Naive thymus-derived CD4-positive, alpha-beta T cell (primary cell): ENCODE results near the gene TAAR8. TPM values are rescaled to one million over a fixed set of nuclear protein-coding genes. Genes with fewer than 3 reads are reported as not detected.

Experiments used
- ATAC-seq: fragments of 150-1000 bp; cut with Tn5 transposase; 2 replicates; pipeline ENCODE4 v1.10.0; 2021; ENCODE audit warnings: mild to moderate bottlenecking, moderate library complexity
- CTCF ChIA-PET: fragments of 350-600 bp; sonication (Branson Sonifier 250); formaldehyde crosslinking; loops from one replicate; lab custom pipeline; 2021; ENCODE audit warnings: antibody characterized with exemption; lab: Charles Lee
- POLR2A ChIA-PET: fragments of 350-600 bp; sonication (Branson Sonifier 250); formaldehyde crosslinking; loops from one replicate; lab custom pipeline; 2021; ENCODE audit warnings: antibody characterized with exemption, inconsistent platforms; lab: Charles Lee
- DNase-seq, 9 donors: peaks; one replicate each; pipeline versions ENCODE4 v3.0.0 to v3.0.0-alpha.2; 2020 to 2022; ENCODE audit warnings: mixed read lengths in 1 of 9
- H3K27ac ChIP-seq: one replicate; pipeline ENCODE4 v1.7.0; 2013; ENCODE audit warnings: mild to moderate bottlenecking, low read depth, low read length, moderate library complexity
- H3K27me3 ChIP-seq, 2 donors: one replicate each; pipeline ENCODE4 v1.7.0; 2013; ENCODE audit warnings: low read length in 2 of 2, mild to moderate bottlenecking in 2 of 2, moderate library complexity in 2 of 2; ENCODE audit not compliant: control insufficient read depth in 2 of 2, insufficient read depth in 2 of 2
- H3K36me3 ChIP-seq, 3 experiments: 1 replicate in 2 of 3; 2 replicates in 1 of 3; pipeline ENCODE4 v1.7.0; 2013; ENCODE audit warnings: low read length in 3 of 3, mild to moderate bottlenecking in 3 of 3, moderate library complexity in 1 of 3; ENCODE audit not compliant: insufficient read depth in 3 of 3, control insufficient read depth in 2 of 3
- H3K4me1 ChIP-seq, 2 donors: one replicate each; pipeline ENCODE4 v1.7.0; 2013; ENCODE audit warnings: low read length in 2 of 2, mild to moderate bottlenecking in 2 of 2, moderate library complexity in 1 of 2; ENCODE audit not compliant: control insufficient read depth in 2 of 2, insufficient read depth in 2 of 2
- H3K4me3 ChIP-seq: 2 replicates; pipeline ENCODE4 v1.7.0; 2013; ENCODE audit warnings: mild to moderate bottlenecking, low read length
- H3K9me3 ChIP-seq, 3 experiments: 1 replicate in 2 of 3; 2 replicates in 1 of 3; pipeline ENCODE4 v1.7.0; 2013; ENCODE audit warnings: low read length in 3 of 3; ENCODE audit not compliant: control insufficient read depth in 2 of 3
- H3K27ac Mint-ChIP-seq, 9 donors: one replicate each; pipeline ENCODE4 v1.8.0; 2020 to 2022; ENCODE audit warnings: mixed read lengths in 9 of 9, mild to moderate bottlenecking in 8 of 9, moderate library complexity in 5 of 9, inconsistent platforms in 2 of 9
- H3K27me3 Mint-ChIP-seq, 5 donors: one replicate each; pipeline ENCODE4 v1.8.0; 2021 to 2022; ENCODE audit warnings: mixed read lengths in 5 of 5, mild to moderate bottlenecking in 1 of 5
- H3K36me3 Mint-ChIP-seq, 5 donors: one replicate each; pipeline ENCODE4 v1.8.0; 2020 to 2022; ENCODE audit warnings: mixed read lengths in 5 of 5, mild to moderate bottlenecking in 3 of 5, inconsistent platforms in 1 of 5
- H3K4me1 Mint-ChIP-seq, 7 donors: one replicate each; pipeline ENCODE4 v1.8.0; 2020 to 2022; ENCODE audit warnings: mixed read lengths in 7 of 7, mild to moderate bottlenecking in 3 of 7, inconsistent platforms in 1 of 7
- H3K4me3 Mint-ChIP-seq, 10 donors: one replicate each; pipeline ENCODE4 v1.8.0; 2020 to 2022; ENCODE audit warnings: mild to moderate bottlenecking in 10 of 10, mixed read lengths in 10 of 10, moderate library complexity in 6 of 10, inconsistent platforms in 2 of 10
- H3K9me3 Mint-ChIP-seq, 11 donors: one replicate each; pipeline ENCODE4 v1.8.0; 2020 to 2022; ENCODE audit warnings: mixed read lengths in 11 of 11, mild to moderate bottlenecking in 4 of 11, inconsistent platforms in 1 of 11, moderate library complexity in 1 of 11
- intact Hi-C, 2 donors: fragments of 100-400 bp; cut with micrococcal nuclease; formaldehyde crosslinking; loops; one replicate each; pipeline ENCODE4 v1.15.1; 2023
- polyA plus RNA-seq, 2 donors: library from polyadenylated mRNA; unstranded; fragments of 300-500 nt; fragmentation: Illumina TruSeq; gene quantifications; one replicate each; pipeline ENCODE4 v1.2.3, GENCODE V29; 2021
- total RNA-seq, 6 experiments: library from RNA in 5 of 6; stranded (reverse) in 5 of 6; gene quantifications; 1 replicate in 5 of 6; 2 replicates in 1 of 6; pipeline ENCODE4 v1.2.3 and lab custom pipeline; 2021 to 2026

The TAAR8 gene
- total and polyA plus RNA-seq, 7 experiments from 2014 or later: not detected

GRCh38 chr6:132520953-132521352 lies 31.5 kb upstream of the TAAR8 start:
- peaks cover 15 to 76% (median 29%) of the 10 kb centered on the region in 5 donors for H3K27me3 Mint-ChIP-seq
- H3K4me1 Mint-ChIP-seq: no peaks in the 10 kb centered on the region
- H3K27me3 ChIP-seq: peaks cover 0 to 5% of the 10 kb centered on the region in 2 donors
- no peaks in the 10 kb centered on the region for H3K4me1 ChIP-seq
- no peaks in the 10 kb centered on the region for H3K9me3 ChIP-seq
- H3K9me3 Mint-ChIP-seq: no peaks in the 10 kb centered on the region
- CTCF ChIA-PET: no interaction called here
- no peaks in the 10 kb centered on the region for H3K36me3 Mint-ChIP-seq
- no peak overlapping the region for H3K27ac ChIP-seq
- no peak overlapping the region for H3K4me3 Mint-ChIP-seq
- H3K36me3 ChIP-seq: no peaks in the 10 kb centered on the region
- DNase-seq (no peak), ATAC-seq (no peak)
- POLR2A ChIA-PET: no interaction called here
- H3K27ac Mint-ChIP-seq: no peak overlapping the region
- intact Hi-C loops: no loop called here
- H3K4me3 ChIP-seq: no peak overlapping the region

- POLR2A ChIA-PET: no interaction called here
- H3K27me3 Mint-ChIP-seq: peaks cover 18 to 58% (median 45%) of the 10 kb centered on the region in 5 donors
These were observed 27.8 kb upstream of the TAAR8 start for GRCh38 chr6:132524646-132525045.

GRCh38 chr6:132525866-132526265 lies 26.6 kb upstream of the TAAR8 start:
- Mint-ChIP-seq H3K27ac (no peak overlapping the region), H3K9me3 (no peaks in the 10 kb centered on the region), H3K27me3 (peaks cover 18 to 53% (median 43%) of the 10 kb centered on the region in 5 donors), H3K4me3 (no peak overlapping the region), H3K36me3 (no peaks in the 10 kb centered on the region), H3K4me1 (peaks cover 0 to 3% (median 0%) of the 10 kb centered on the region in 7 donors)
- Histone ChIP-seq H3K9me3 (no peaks in the 10 kb centered on the region), H3K4me1 (no peaks in the 10 kb centered on the region), H3K36me3 (no peaks in the 10 kb centered on the region), H3K27me3 (peaks cover 0 to 5% of the 10 kb centered on the region in 2 donors), H3K4me3 (no peak overlapping the region), H3K27ac (no peak overlapping the region)
- intact Hi-C loops: no loop called here
- no peak for DNase-seq
- no peak for ATAC-seq
- CTCF ChIA-PET: interaction anchor here (0.5 to 1.0 kb wide), 2 partner anchors 37 to 1390 kb away, joined by 3 read pairs; no protein-coding TSS in a partner anchor
- POLR2A ChIA-PET: no interaction called here

More at GRCh38 chr6:132524646-132525045, 27.8 kb upstream of the TAAR8 start:
- Mint-ChIP-seq H3K4me1 (no peaks in the 10 kb centered on the region), H3K4me3 (no peak overlapping the region), H3K9me3 (no peaks in the 10 kb centered on the region), H3K27ac (peak overlapping the region in 1 of 9 donors; percentile 1), H3K36me3 (no peaks in the 10 kb centered on the region)
- ATAC-seq (no peak), DNase-seq (no peak)
- CTCF ChIA-PET: interaction anchor here (1.2 to 1.6 kb wide), 2 partner anchors 12 to 1027 kb away, joined by 4 read pairs; partner anchors contain the start of gene STX7
- no peaks in the 10 kb centered on the region for H3K4me1 ChIP-seq
- H3K4me3 ChIP-seq: no peak overlapping the region
- H3K27me3 ChIP-seq: peaks cover 0 to 5% of the 10 kb centered on the region in 2 donors
- H3K27ac ChIP-seq: no peak overlapping the region
- no peaks in the 10 kb centered on the region for H3K9me3 ChIP-seq
- no peaks in the 10 kb centered on the region for H3K36me3 ChIP-seq
- intact Hi-C loops: no loop called here

- Histone ChIP-seq H3K27ac (no peak overlapping the region), H3K9me3 (no peaks in the 10 kb centered on the region), H3K27me3 (peaks cover 0 to 5% of the 10 kb centered on the region in 2 donors), H3K4me3 (no peak overlapping the region), H3K4me1 (no peaks in the 10 kb centered on the region), H3K36me3 (no peaks in the 10 kb centered on the region)
- H3K36me3 Mint-ChIP-seq: no peaks in the 10 kb centered on the region
- no peak for DNase-seq
- no peaks in the 10 kb centered on the region for H3K9me3 Mint-ChIP-seq
- H3K4me1 Mint-ChIP-seq: peaks cover 0 to 3% (median 0%) of the 10 kb centered on the region in 7 donors
- ATAC-seq: no peak
- H3K27me3 Mint-ChIP-seq: peaks cover 18 to 53% (median 37%) of the 10 kb centered on the region in 5 donors
- POLR2A ChIA-PET: no interaction called here
- H3K27ac Mint-ChIP-seq: no peak overlapping the region
- no peak overlapping the region for H3K4me3 Mint-ChIP-seq
- CTCF ChIA-PET: interaction anchor here (0.5 kb wide), 1 partner anchor 1389 kb away, joined by 3 read pairs; no protein-coding TSS in a partner anchor
- intact Hi-C loops: no loop called here
These were observed 26.0 kb upstream of the TAAR8 start for GRCh38 chr6:132526461-132526860.

GRCh38 chr6:132527791-132528190 lies 24.7 kb upstream of the TAAR8 start:
- Histone ChIP-seq H3K4me1 (no peaks in the 10 kb centered on the region), H3K27me3 (peaks cover 0 to 5% of the 10 kb centered on the region in 2 donors), H3K9me3 (no peaks in the 10 kb centered on the region), H3K4me3 (no peak overlapping the region), H3K27ac (no peak overlapping the region), H3K36me3 (no peaks in the 10 kb centered on the region)
- peaks cover 0 to 3% (median 0%) of the 10 kb centered on the region in 7 donors for H3K4me1 Mint-ChIP-seq
- CTCF ChIA-PET: no interaction called here
- H3K27me3 Mint-ChIP-seq: peaks cover 18 to 48% (median 32%) of the 10 kb centered on the region in 5 donors
- POLR2A ChIA-PET: no interaction called here
- no peak for ATAC-seq
- no peak overlapping the region for H3K4me3 Mint-ChIP-seq
- H3K36me3 Mint-ChIP-seq: no peaks in the 10 kb centered on the region
- intact Hi-C loops: no loop called here
- no peaks in the 10 kb centered on the region for H3K9me3 Mint-ChIP-seq
- no peak for DNase-seq
- H3K27ac Mint-ChIP-seq: no peak overlapping the region

- ChIA-PET CTCF (interaction anchor here (0.7 kb wide), 1 partner anchor 17 kb away, joined by 3 read pairs; the partner anchor contains the start of gene STX7), POLR2A (no interaction called here)
- H3K36me3 Mint-ChIP-seq: no peaks in the 10 kb centered on the region
- peaks cover 0 to 3% (median 0%) of the 10 kb centered on the region in 7 donors for H3K4me1 Mint-ChIP-seq
- intact Hi-C loops: loop anchor here (1.0 to 5.0 kb wide), 15 partner anchors 137 to 1567 kb away; partner anchors contain the start of gene RPS12 (in 1 of the 2)
- peaks cover 0 to 6% (median 0%) of the 10 kb centered on the region in 11 donors for H3K9me3 Mint-ChIP-seq
- no peaks in the 10 kb centered on the region for H3K36me3 ChIP-seq
- ATAC-seq: peak; percentile 85
- peak overlapping the region in 3 of 10 donors; percentile 5 to 66 (median 32) for H3K4me3 Mint-ChIP-seq
- no peaks in the 10 kb centered on the region for H3K27me3 ChIP-seq
- no peaks in the 10 kb centered on the region for H3K4me1 ChIP-seq
- peak; percentile 26 to 70 (median 54) for DNase-seq
- no peak overlapping the region for H3K4me3 ChIP-seq
- H3K27ac ChIP-seq: no peak overlapping the region
- H3K9me3 ChIP-seq: no peaks in the 10 kb centered on the region
- H3K27me3 Mint-ChIP-seq: peaks cover 6 to 29% (median 18%) of the 10 kb centered on the region in 5 donors
- H3K27ac Mint-ChIP-seq: no peak overlapping the region
These were observed 22.0 kb upstream of the TAAR8 start for GRCh38 chr6:132530293-132530974.
